Cardiac fibroblast (primary cell): ENCODE results near the gene ARID3B.

Source experiments
- DNase-seq, 2 donors: peaks; one replicate each; pipeline versions ENCODE4 v3.0.0 to v3.0.0-alpha.2; 2010; ENCODE audit warnings: low read depth in 2 of 2
- H3K4me3 ChIP-seq, 2 donors: replicated peaks in 1 of 2; 1 replicate in 1 of 2; 2 replicates in 1 of 2; pipeline ENCODE4 v1.5.1; 2011; ENCODE audit warnings: low read depth in 2 of 2, low read length in 2 of 2, mild to moderate bottlenecking in 2 of 2, moderate library complexity in 1 of 2
- TF ChIP-seq, protein P1 (sequence below): IDR thresholded peaks from one replicate; pipeline ENCODE4 v1.5.1; 2011; ENCODE audit warnings: low read depth, mild to moderate bottlenecking, low read length, inconsistent platforms

Gene ARID3B

DNA sequence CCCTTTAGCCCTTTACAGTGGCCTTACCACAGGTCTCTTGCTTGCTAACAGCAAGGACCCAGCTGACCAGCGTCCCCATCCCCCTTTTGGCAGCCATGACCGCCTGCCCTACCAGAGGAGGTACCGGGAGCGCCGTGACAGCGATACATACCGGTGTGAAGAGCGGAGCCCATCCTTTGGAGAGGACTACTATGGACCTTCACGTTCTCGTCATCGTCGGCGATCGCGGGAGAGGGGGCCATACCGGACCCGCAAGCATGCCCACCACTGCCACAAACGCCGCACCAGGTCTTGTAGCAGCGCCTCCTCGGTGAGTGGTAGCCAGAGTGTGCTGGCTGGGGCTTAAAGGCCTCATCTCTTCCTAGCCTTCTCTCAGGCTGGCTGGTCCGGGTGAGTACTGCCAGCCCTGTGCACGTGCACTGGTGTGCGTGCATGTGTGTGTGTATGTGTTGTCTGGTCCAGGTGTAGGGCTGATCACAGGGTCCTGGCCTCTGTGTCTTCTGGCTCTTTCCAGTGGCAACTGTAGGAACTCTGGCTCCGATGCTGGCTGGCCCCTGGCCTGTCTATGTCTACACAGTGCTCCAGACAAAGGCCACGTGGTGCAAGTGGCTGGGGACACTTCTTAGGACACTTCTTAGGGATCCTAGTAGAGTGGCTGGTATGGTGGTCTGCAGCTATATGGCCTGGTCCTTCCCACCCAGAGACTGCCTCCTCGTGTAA is 79.1 kb downstream of the ARID3B start:
- TF ChIP-seq, protein P1, sequence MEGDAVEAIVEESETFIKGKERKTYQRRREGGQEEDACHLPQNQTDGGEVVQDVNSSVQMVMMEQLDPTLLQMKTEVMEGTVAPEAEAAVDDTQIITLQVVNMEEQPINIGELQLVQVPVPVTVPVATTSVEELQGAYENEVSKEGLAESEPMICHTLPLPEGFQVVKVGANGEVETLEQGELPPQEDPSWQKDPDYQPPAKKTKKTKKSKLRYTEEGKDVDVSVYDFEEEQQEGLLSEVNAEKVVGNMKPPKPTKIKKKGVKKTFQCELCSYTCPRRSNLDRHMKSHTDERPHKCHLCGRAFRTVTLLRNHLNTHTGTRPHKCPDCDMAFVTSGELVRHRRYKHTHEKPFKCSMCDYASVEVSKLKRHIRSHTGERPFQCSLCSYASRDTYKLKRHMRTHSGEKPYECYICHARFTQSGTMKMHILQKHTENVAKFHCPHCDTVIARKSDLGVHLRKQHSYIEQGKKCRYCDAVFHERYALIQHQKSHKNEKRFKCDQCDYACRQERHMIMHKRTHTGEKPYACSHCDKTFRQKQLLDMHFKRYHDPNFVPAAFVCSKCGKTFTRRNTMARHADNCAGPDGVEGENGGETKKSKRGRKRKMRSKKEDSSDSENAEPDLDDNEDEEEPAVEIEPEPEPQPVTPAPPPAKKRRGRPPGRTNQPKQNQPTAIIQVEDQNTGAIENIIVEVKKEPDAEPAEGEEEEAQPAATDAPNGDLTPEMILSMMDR: no peak
- H3K4me3 ChIP-seq: no peak overlapping the region
- no peak for DNase-seq

DNA sequence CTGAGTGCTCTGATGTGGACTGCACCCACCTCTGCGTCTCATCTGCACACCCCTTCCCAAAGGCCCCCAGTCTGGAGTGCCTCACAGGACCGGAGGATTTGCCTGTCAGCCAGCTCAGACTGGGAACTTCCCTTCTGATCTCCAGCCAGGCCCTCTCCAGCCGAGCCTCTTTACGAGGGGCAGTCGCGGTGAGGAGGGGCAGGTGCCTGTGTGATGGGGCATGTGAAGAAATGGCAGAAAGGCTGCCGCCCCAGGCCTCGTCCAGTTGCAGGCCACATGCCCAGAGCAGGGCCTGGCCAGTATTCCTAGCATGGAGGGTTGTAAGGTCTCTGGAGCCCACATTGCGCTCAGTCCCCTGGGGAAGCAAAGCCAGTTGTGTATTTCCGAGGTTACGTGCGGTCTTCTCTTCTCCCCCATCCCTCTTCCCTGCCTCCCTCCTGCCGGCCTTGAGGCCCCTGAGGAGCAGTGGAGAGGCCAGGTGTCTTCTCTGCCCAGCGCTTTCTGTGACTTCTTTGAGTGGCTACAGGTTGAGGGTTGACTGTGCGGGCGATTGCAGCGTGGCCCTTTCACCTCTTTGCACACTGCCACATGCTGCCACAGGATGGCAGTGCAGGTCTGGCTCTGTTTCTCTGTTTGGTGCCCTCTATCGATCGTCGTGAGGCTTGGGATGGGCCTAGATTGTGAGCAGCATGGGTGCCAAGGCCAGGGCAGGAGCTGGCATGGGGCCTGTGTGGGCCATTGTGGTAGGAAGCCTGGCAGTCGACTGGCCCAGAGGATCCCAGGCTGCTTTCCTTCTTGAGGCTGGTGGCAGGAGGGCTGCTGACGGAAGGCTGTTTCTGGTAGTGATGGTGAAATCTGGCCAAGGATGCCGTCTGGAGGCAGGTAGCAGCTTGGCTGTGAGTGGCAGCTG is 79.9 kb downstream of the ARID3B start:
- H3K4me3 ChIP-seq: no peak overlapping the region
- peak; percentile 77 to 80 for DNase-seq
- TF ChIP-seq, protein P1: peak; percentile 97

DNA sequence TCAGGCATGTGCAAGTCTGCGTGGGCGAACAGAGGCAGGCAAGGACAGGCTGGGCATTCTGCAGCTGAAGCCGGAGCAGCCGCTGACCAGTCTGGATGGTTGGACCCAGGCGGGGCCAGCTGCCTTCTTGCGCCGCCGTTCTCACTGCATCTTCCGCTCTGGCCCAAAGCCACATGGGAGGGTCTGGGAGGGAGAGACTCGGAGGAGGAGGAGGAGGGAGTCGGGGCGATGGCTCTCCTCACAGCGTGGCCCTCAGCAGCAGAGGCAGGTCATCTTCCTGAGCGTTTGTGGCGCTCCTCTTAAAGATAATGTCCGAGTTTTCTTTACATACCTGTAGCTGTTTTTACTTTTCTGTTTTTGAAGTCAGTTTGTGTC is 80.5 kb downstream of the ARID3B start:
- no peak overlapping the region for H3K4me3 ChIP-seq
- no peak for DNase-seq
- TF ChIP-seq, protein P1: no peak

DNA sequence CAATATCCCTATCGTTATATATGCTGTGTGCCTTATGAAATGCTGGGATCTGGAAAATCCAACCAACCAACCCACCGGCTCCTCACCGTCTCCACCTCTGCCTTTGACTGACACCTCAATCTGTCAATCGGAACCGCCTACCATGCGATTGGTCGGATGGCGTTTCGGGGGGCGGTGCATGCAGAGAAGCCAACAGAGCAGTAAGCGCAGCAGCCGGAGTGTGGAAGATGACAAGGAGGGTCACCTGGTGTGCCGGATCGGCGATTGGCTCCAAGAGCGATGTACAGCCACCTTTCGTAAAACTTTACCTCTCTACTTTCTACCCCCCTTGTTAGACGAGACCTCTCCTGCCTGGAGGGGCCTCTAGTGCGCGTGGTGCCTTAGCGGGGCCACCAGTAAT is 80.9 kb downstream of the ARID3B start:
- no peak overlapping the region for H3K4me3 ChIP-seq
- DNase-seq: no peak
- TF ChIP-seq, protein P1: no peak

DNA sequence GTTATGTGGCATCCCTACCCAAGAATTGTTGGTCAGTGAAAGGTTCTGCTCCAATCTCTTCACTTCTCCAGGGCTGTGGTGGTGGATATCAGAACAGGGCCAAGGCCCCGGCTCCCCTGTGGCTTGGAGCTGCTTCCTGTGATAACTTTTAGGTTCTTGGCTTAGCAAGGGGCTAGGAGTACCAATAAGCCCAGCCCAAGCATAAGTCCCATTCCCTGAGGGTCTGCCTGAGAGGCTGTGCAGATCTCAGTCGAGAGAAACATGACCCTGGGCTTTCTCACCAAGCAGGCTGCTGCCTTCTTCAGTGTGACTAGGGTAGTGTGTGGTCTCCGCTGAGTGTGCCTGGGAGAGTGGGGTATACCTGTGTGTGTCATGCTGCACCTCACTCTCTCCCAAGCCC is 81.7 kb downstream of the ARID3B start:
- DNase-seq: no peak
- H3K4me3 ChIP-seq: no peak overlapping the region
- TF ChIP-seq, protein P1: no peak

DNA sequence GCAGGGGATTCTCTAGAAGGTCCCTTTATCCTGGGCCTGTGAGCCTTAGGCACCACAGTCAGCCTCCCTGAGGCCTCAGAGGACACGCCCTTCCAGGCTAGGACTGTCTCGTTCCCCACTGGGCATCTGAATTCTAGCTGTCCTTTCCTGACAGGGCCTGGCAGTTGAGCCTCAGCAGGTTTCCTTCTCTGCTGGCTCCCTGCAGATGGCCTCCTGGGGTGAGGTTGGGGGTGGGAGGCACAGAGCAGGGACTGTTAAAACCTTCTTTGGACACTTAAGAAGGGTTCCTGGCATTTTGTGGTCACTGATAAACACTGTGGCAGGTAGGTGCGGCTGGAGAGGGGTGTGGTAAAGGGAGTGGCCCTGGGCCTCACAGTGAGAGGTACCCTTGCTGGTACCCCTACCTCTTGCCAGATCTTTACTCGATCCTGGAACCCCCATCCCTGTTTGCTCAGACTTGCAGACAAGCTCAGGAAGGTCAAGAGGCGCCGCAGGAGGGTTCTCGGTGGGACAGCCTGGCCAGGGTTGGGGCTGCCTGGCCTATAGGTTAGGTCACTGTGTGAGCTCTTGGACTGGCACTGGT is 83.1 kb downstream of the ARID3B start:
- no peak for DNase-seq
- TF ChIP-seq, protein P1: no peak
- no peak overlapping the region for H3K4me3 ChIP-seq
